ENCODE results near the gene TMEM81.

GRCh38 chr1:205045146-205045545 is 39.1 kb downstream of the TMEM81 start:
- no peak for TF ChIP-seq CTCF (conservative IDR thresholded peaks at IDR 0.05 in 1 of 2, IDR thresholded peaks at IDR 0.05 in 1 of 2; ENCODE audit: low read depth in 1 of 2, low read length in 2 of 2)
- peak; percentile 40 for TF ChIP-seq EZH2 (IDR thresholded peaks at IDR 0.05; ENCODE audit: low read length, missing control alignments)

Data from fibroblast of lung (primary cell).